Upper lobe of right lung (tissue), 1 donor: ENCODE measurements around the gene FBXL12. TPM values are rescaled to one million over a fixed set of nuclear protein-coding genes. Genes with fewer than 3 reads are reported as not detected.
A peak's percentile ranks its signal among the peaks of the same experiment; 100 is the strongest.

ENCODE experiments used
- ATAC-seq: fragments of 200-7000 bp; cut with Tn5 transposase; one replicate; pipeline ENCODE4 v1.9.1; 2020; ENCODE audit warnings: mild to moderate bottlenecking, moderate library complexity
- DNase-seq: peaks from one replicate; pipeline ENCODE4 v3.0.0-alpha.2; 2020
- H3K27ac ChIP-seq: fragments of 200-600 bp; one replicate; pipeline ENCODE4 v1.8.0; 2022
- H3K27me3 ChIP-seq: fragments of 200-600 bp; one replicate; pipeline ENCODE4 v1.8.0; 2022; ENCODE audit warnings: mild to moderate bottlenecking
- H3K36me3 ChIP-seq: fragments of 200-600 bp; one replicate; pipeline ENCODE4 v1.8.0; 2022
- H3K4me1 ChIP-seq: fragments of 200-600 bp; one replicate; pipeline ENCODE4 v1.8.0; 2022
- H3K4me3 ChIP-seq: fragments of 200-600 bp; one replicate; pipeline ENCODE4 v1.8.0; 2022; ENCODE audit warnings: mild to moderate bottlenecking
- H3K9me3 ChIP-seq: fragments of 200-600 bp; one replicate; pipeline ENCODE4 v1.8.0; 2022
- CTCF ChIP-seq: fragments of 200-600 bp; IDR thresholded peaks from one replicate; pipeline ENCODE4 v1.8.0; 2022; ENCODE audit warnings: antibody characterized with exemption
- intact Hi-C: fragments of 100-400 bp; cut with DNase I; formaldehyde crosslinking; loops from one replicate; pipeline ENCODE4 v1.11.0; 2022
- total RNA-seq: library from RNA; stranded (reverse); fragmentation: NEBNext Ultra II Directional; extraction: Animal tissue kit (Norgen Biotek cat#: 25700); gene quantifications from one replicate; pipeline ENCODE4 v1.2.1, GENCODE V29; 2021
- donor health status: DM: no; HTN: yes; CAD: no; lungs with severe emphysema.

FBXL12 gene
- total RNA-seq, 1 donor from 2014 or later = 21.5 TPM

GRCh38 chr19:9854282-9854846, 35.5 kb upstream of the FBXL12 start:
- DNase-seq (no peak), ATAC-seq (no peak)
- H3K9me3 ChIP-seq = no peaks in the 10 kb centered on the region
- H3K27me3 ChIP-seq = no peaks in the 10 kb centered on the region
- H3K27ac ChIP-seq = no peak overlapping the region
- intact Hi-C loops = no loop called here
- no peaks in the 10 kb centered on the region for H3K36me3 ChIP-seq
- H3K4me3 ChIP-seq = no peak overlapping the region
- TF ChIP-seq CTCF = no peak
- no peaks in the 10 kb centered on the region for H3K4me1 ChIP-seq

- Histone ChIP-seq H3K9me3 (no peaks in the 10 kb centered on the region), H3K27me3 (no peaks in the 10 kb centered on the region), H3K36me3 (peaks cover 10% of the 10 kb centered on the region), H3K4me3 (no peak overlapping the region), H3K27ac (no peak overlapping the region), H3K4me1 (no peaks in the 10 kb centered on the region)
- no peak for TF ChIP-seq CTCF
- DNase-seq (no peak), ATAC-seq (no peak)
- intact Hi-C loops = no loop called here
Observed at GRCh38 chr19:9850235-9850959, 31.5 kb upstream of the FBXL12 start.

GRCh38 chr19:9849791-9850190, 30.9 kb upstream of the FBXL12 start:
- no peak for ATAC-seq
- Histone ChIP-seq H3K9me3 (no peaks in the 10 kb centered on the region), H3K36me3 (peaks cover 14% of the 10 kb centered on the region), H3K27me3 (no peaks in the 10 kb centered on the region), H3K4me1 (no peaks in the 10 kb centered on the region), H3K4me3 (no peak overlapping the region), H3K27ac (no peak overlapping the region)
- DNase-seq = no peak
- no peak for TF ChIP-seq CTCF
- intact Hi-C loops = no loop called here

GRCh38 chr19:9848762-9849161, 29.9 kb upstream of the FBXL12 start:
- no peak for TF ChIP-seq CTCF
- Histone ChIP-seq H3K36me3 (peaks cover 25% of the 10 kb centered on the region), H3K27ac (no peak overlapping the region), H3K4me3 (no peak overlapping the region), H3K4me1 (no peaks in the 10 kb centered on the region), H3K9me3 (no peaks in the 10 kb centered on the region), H3K27me3 (no peaks in the 10 kb centered on the region)
- ATAC-seq (no peak), DNase-seq (no peak)
- intact Hi-C loops = no loop called here

GRCh38 chr19:9848060-9848459, 29.2 kb upstream of the FBXL12 start:
- Histone ChIP-seq H3K36me3 (peaks cover 29% of the 10 kb centered on the region), H3K9me3 (no peaks in the 10 kb centered on the region), H3K27ac (no peak overlapping the region), H3K27me3 (no peaks in the 10 kb centered on the region), H3K4me3 (no peak overlapping the region), H3K4me1 (no peaks in the 10 kb centered on the region)
- ATAC-seq = no peak
- intact Hi-C loops = no loop called here
- no peak for DNase-seq
- peak; percentile 33 for TF ChIP-seq CTCF
